Endothelial cell of umbilical vein (primary cell): Measurements from ENCODE around the gene EIF2S2. TPM values are rescaled to one million over a fixed set of nuclear protein-coding genes. Genes with fewer than 3 reads are reported as not detected.

Source experiments
- BruUV-seq: library from RNA; stranded (reverse); fragments of 400-500 nt; replicated peaks from 2 replicates; lab custom pipeline; 2021; lab: Mats Ljungman, UMichigan
- CTCF ChIA-PET: fragments of 300-600, 350-600 bp; sonication (Branson Sonifier 250); formaldehyde crosslinking; loops from one replicate; lab custom pipeline; 2021; ENCODE audit warnings: antibody characterized with exemption, inconsistent platforms; lab: Charles Lee
- POLR2A ChIA-PET: fragments of 300-600, 350-600 bp; sonication (Branson Sonifier 250); formaldehyde crosslinking; loops from one replicate; lab custom pipeline; 2021; ENCODE audit warnings: antibody characterized with exemption, inconsistent platforms; lab: Charles Lee
- DNase-seq: peaks from one replicate; pipeline ENCODE4 v3.0.0-alpha.2; 2011; ENCODE audit warnings: low read depth, low spot score
- FAIRE-seq: peaks from 2 replicates; lab custom pipeline; 2011; peaks lifted over from hg19 to GRCh38; lab: Jason Lieb, UNC
- H2AFZ ChIP-seq: 2 replicates; pipeline ENCODE4 v1.6.0; 2012; ENCODE audit warnings: low read depth, low read length, control low read depth, inconsistent platforms
- H3K27ac ChIP-seq: 2 replicates; pipeline ENCODE4 v1.5.1; 2011; ENCODE audit warnings: low read depth, mild to moderate bottlenecking, control low read depth, low read length, moderate library complexity; ENCODE audit not compliant: insufficient read depth
- H3K27me3 ChIP-seq, 2 experiments: 2 replicates each; pipeline versions ENCODE4 v1.6.0 to v1.6.1; 2011; ENCODE audit warnings: low read length in 2 of 2, mixed read lengths in 1 of 2; ENCODE audit not compliant: control insufficient read depth in 2 of 2, insufficient read depth in 2 of 2
- H3K36me3 ChIP-seq, 2 experiments: 2 replicates in 1 of 2; 3 replicates in 1 of 2; pipeline ENCODE4 v1.5.1; 2011; ENCODE audit warnings: low read length in 2 of 2, mild to moderate bottlenecking in 1 of 2, moderate library complexity in 1 of 2; ENCODE audit not compliant: control insufficient read depth in 2 of 2, insufficient read depth in 2 of 2; ENCODE audit errors: extremely low read depth in 1 of 2
- H3K4me1 ChIP-seq: 3 replicates; pipeline ENCODE4 v1.5.1; 2011; ENCODE audit warnings: mild to moderate bottlenecking, low read length; ENCODE audit not compliant: control insufficient read depth, insufficient read depth; ENCODE audit errors: extremely low read depth
- H3K4me2 ChIP-seq: 2 replicates; pipeline ENCODE4 v1.6.1; 2011; ENCODE audit warnings: low read length, control low read depth, mixed read lengths; ENCODE audit not compliant: insufficient read depth
- H3K4me3 ChIP-seq, 3 experiments: fragments of 200-600 bp in 1 of 3; sonication (generic), shearing (Covaris generic) in 1 of 3; replicated peaks in 1 of 3; 2 replicates each; pipeline ENCODE4 v1.5.1; 2011 to 2016; ENCODE audit warnings: control low read depth in 3 of 3, low read length in 3 of 3, mild to moderate bottlenecking in 2 of 3, inconsistent platforms in 1 of 3, low read depth in 1 of 3, moderate library complexity in 1 of 3; ENCODE audit not compliant: insufficient read depth in 1 of 3
- H3K79me2 ChIP-seq: 2 replicates; pipeline ENCODE4 v1.6.0; 2012; ENCODE audit warnings: low read length, inconsistent platforms; ENCODE audit not compliant: control insufficient read depth, insufficient read depth
- H3K9ac ChIP-seq: replicated peaks from 2 replicates; pipeline ENCODE3; 2011; ENCODE audit warnings: low read length, control low read depth; ENCODE audit not compliant: insufficient read depth; ENCODE audit errors: extremely low read depth
- H3K9me1 ChIP-seq: replicated peaks from 3 replicates; pipeline ENCODE4 v1.6.0; 2011; ENCODE audit warnings: mild to moderate bottlenecking, low read length; ENCODE audit not compliant: control insufficient read depth, insufficient read depth; ENCODE audit errors: extremely low read depth
- H3K9me3 ChIP-seq: replicated peaks from 2 replicates; pipeline ENCODE4 v1.5.1; 2012; ENCODE audit warnings: low read length, inconsistent platforms; ENCODE audit not compliant: control insufficient read depth, insufficient read depth
- H4K20me1 ChIP-seq: replicated peaks from 2 replicates; pipeline ENCODE3; 2011; ENCODE audit warnings: mild to moderate bottlenecking, low read length; ENCODE audit not compliant: control insufficient read depth, insufficient read depth; ENCODE audit errors: extremely low read depth
- CTCF ChIP-seq, 2 donors: IDR thresholded peaks; 1 replicate in 1 of 2; 2 replicates in 1 of 2; pipeline ENCODE4 v1.5.1; 2011; ENCODE audit warnings: low read length in 2 of 2, mild to moderate bottlenecking in 2 of 2, moderate library complexity in 2 of 2, control low read depth in 1 of 2, inconsistent platforms in 1 of 2, low read depth in 1 of 2; ENCODE audit not compliant: insufficient read depth in 1 of 2; ENCODE audit errors: extremely low read depth in 1 of 2
- EZH2 ChIP-seq: IDR thresholded peaks from 2 replicates; pipeline ENCODE4 v1.6.1; 2012; ENCODE audit warnings: borderline replicate concordance, low read depth, mild to moderate bottlenecking, moderate library complexity, low read length, inconsistent platforms; ENCODE audit not compliant: severe bottlenecking
- FOS ChIP-seq: IDR thresholded peaks from 2 replicates; pipeline ENCODE4 v1.6.1; 2011; ENCODE audit warnings: mild to moderate bottlenecking, low read length, moderate library complexity, borderline replicate concordance; ENCODE audit not compliant: insufficient read depth
- GATA2 ChIP-seq: IDR thresholded peaks from 2 replicates; pipeline ENCODE4 v1.7.0; 2011; ENCODE audit warnings: low read depth, mild to moderate bottlenecking, moderate library complexity, mixed read lengths, low read length; ENCODE audit not compliant: insufficient read length, insufficient read depth
- JUN ChIP-seq: IDR thresholded peaks from 2 replicates; pipeline ENCODE4 v1.6.1; 2011; ENCODE audit warnings: borderline replicate concordance, low read depth; ENCODE audit not compliant: insufficient read length, insufficient read depth
- MYC ChIP-seq: IDR thresholded peaks from one replicate; pipeline ENCODE4 v1.6.1; 2011; ENCODE audit warnings: mild to moderate bottlenecking, low read depth, low read length
- dilution Hi-C: fragments of 300-500 bp; cut with MboI; formaldehyde crosslinking; loops from one replicate; pipeline ENCODE4 v1.15.0; 2019; ENCODE audit warnings: low sequenced_read_pairs; ENCODE audit not compliant: extremely low pct_ligation_motif_present
- intact Hi-C: fragments of 100-400 bp; cut with micrococcal nuclease; formaldehyde crosslinking; loops from one replicate; pipeline ENCODE4 v1.10.0; 2022
- polyA plus RNA-seq, 4 experiments: library from polyadenylated mRNA; depleted of rRNA in 3 of 4; stranded (reverse) in 3 of 4; unstranded in 1 of 4; fragments of >200 nt; gene quantifications; 2 replicates each; pipeline versions ENCODE4 v1.2.1 to v1.2.3, GENCODE V29; 2011 to 2012; ENCODE audit warnings: missing spikeins in 1 of 4
- total RNA-seq: library from RNA; stranded (reverse); gene quantifications from 2 replicates; pipeline ENCODE4 v1.2.3, GENCODE V29; 2021

Gene EIF2S2
- total and polyA plus RNA-seq, 2 donors (not counting 3 experiments of a cell fraction or from before 2014, with no cell fraction given): 38.8 to 99.3 TPM

GRCh38 chr20:34047010-34047687 lies 64.9 kb downstream of the EIF2S2 start:
- Histone ChIP-seq H3K9me3 (no peaks in the 10 kb centered on the region), H3K4me1 (peaks cover 4% of the 10 kb centered on the region), H3K27ac (no peak overlapping the region), H3K36me3 (peaks cover 0 to 3% of the 10 kb centered on the region in 2 experiments), H4K20me1 (peaks cover 13% of the 10 kb centered on the region), H3K79me2 (peaks cover 73% of the 10 kb centered on the region), H3K4me3 (no peak overlapping the region), H3K9me1 (no peaks in the 10 kb centered on the region), H3K9ac (no peak overlapping the region), H2AFZ (no peak overlapping the region), H3K27me3 (no peaks in the 10 kb centered on the region), H3K4me2 (no peak overlapping the region)
- FAIRE-seq (no peak), DNase-seq (no peak)
- TF ChIP-seq MYC (no peak), GATA2 (no peak), CTCF (IDR thresholded peaks at IDR 0.05; ENCODE audit: extremely low read depth in 1 of 2, insufficient read depth in 1 of 2, low read depth in 1 of 2, low read length in 2 of 2) (no peak), FOS (no peak), JUN (no peak), EZH2 (no peak)
- intact Hi-C loops: no loop called here
- BruUV-seq: no TSS peak
- ChIA-PET POLR2A (no interaction called here), CTCF (no interaction called here)
- dilution Hi-C loops: no loop called here
